Esophagus muscularis mucosa (tissue), 3 donors: ENCODE results near the gene RERG.

ENCODE experiments used
- POLR2A ChIP-seq: fragments of 450-650 bp; IDR thresholded peaks from one replicate; pipeline ENCODE4 v1.6.1; 2017; ENCODE audit warnings: antibody characterized with exemption, moderate library complexity, mild to moderate bottlenecking, low read depth
- POLR2AphosphoS5 ChIP-seq, 2 donors: sonication (generic); formaldehyde crosslinking; IDR thresholded peaks; one replicate each; pipeline ENCODE4 v1.6.1; 2017; ENCODE audit warnings: antibody characterized with exemption in 2 of 2
- TF ChIP-seq, protein P1 (sequence below), 3 experiments: fragments of 200-600 bp in 2 of 3; fragments of 450-650 bp in 1 of 3; sonication (generic) in 2 of 3; IDR thresholded peaks; one replicate each; pipeline ENCODE4 v1.5.1; 2017 to 2019; ENCODE audit warnings: antibody characterized with exemption in 3 of 3, mild to moderate bottlenecking in 2 of 3, moderate library complexity in 1 of 3

DNA sequence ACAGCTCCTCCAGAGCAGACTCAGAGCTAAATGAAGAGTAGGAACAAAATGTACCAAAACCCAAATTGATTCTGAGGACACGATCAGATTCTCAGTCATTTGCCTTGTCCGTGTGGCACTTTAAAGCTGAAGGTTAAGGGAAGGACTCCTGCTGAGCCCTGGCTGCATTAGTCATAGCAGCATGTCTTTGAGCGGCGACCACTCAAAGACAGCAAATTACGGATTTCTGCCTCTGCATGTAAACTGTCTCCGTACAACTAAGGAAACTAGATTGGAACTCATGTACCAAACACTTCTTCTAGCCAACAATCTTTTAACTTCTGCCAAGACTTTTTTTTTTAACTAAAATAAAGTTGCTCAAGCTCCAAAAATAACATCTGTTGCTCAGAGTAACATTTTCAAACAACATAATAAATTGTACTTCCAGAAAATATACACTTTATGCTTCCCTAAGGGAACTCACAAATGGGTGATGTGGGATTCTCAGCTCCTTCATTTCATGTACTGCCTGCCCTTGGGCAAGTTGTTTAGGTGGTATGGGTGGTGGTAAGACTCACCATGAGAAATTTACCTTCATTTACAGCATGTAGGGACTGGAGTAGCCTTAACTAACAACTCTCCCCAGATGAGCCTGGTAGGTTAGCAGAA lies 56.1 kb downstream of the RERG start:
- TF ChIP-seq, protein P1, sequence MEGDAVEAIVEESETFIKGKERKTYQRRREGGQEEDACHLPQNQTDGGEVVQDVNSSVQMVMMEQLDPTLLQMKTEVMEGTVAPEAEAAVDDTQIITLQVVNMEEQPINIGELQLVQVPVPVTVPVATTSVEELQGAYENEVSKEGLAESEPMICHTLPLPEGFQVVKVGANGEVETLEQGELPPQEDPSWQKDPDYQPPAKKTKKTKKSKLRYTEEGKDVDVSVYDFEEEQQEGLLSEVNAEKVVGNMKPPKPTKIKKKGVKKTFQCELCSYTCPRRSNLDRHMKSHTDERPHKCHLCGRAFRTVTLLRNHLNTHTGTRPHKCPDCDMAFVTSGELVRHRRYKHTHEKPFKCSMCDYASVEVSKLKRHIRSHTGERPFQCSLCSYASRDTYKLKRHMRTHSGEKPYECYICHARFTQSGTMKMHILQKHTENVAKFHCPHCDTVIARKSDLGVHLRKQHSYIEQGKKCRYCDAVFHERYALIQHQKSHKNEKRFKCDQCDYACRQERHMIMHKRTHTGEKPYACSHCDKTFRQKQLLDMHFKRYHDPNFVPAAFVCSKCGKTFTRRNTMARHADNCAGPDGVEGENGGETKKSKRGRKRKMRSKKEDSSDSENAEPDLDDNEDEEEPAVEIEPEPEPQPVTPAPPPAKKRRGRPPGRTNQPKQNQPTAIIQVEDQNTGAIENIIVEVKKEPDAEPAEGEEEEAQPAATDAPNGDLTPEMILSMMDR (IDR thresholded peaks at IDR 0.05), result no peak
- TF ChIP-seq POLR2AphosphoS5 (IDR thresholded peaks at IDR 0.05), result peak; percentile 20 to 49
- TF ChIP-seq POLR2A, result no peak
